ENCODE measurements around the gene CGB8. TPM values are rescaled to one million over a fixed set of nuclear protein-coding genes. Genes with fewer than 3 reads are reported as not detected.
"Not testable (repeated sequence)": the region's sequence is repeated elsewhere in the genome, so short reads cannot be mapped to it uniquely, and the experiment has no call there.

CGB8 gene
- total and polyA plus RNA-seq, 12 donors: not detected

DNA sequence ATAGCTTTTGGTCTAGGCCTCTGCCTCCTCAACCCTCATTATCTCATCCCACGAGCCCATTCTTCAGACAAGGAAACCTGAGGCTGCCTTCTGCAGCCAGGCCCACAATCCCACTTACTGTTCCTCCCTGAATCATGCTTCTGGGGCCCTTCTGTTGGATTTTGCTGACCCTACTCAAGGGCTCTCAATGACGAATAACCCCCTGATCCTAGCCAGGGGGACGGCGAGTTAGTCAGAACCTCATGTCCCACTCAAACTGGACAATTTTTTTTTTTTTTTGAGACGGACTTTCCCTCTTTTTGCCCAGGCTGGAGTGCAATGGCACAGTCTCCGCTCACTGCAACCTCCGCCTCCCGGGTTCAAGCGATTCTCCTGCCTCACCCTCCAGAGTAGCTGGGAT lies 26.8 kb downstream of the CGB8 start:
- 85 to 91% (median 87%) methylated on average over 9 of the region's 9 CpGs for WGBS, 4 donors
- H3K9me3 ChIP-seq (replicated peaks in 1 of 3): no peaks in the 10 kb centered on the region

GRCh38 chr19:49020931-49021895 lies 27.7 kb downstream of the CGB8 start:
- Histone ChIP-seq H3K4me1 (replicated peaks in 1 of 2) (peaks cover 3 to 19% of the 10 kb centered on the region in 2 donors), H3K36me3 (replicated peaks in 1 of 2) (no peaks in the 10 kb centered on the region), H3K4me3 (no peak overlapping the region), H3K27me3 (no peaks in the 10 kb centered on the region), H3K27ac (no peak overlapping the region), H3K9me3 (replicated peaks in 1 of 3) (no peaks in the 10 kb centered on the region)
- 47 to 59% (median 54%) methylated on average over 16 of the region's 16 CpGs for WGBS, 4 donors
- no peak for DNase-seq
- intact Hi-C loops (cut with DNase I): no loop called here
- TF ChIP-seq POLR2A (IDR thresholded peaks at IDR 0.05) (no peak), CTCF (IDR thresholded peaks at IDR 0.05) (no peak)

More for the DNA sequence above, 26.8 kb downstream of the CGB8 start:
- intact Hi-C loops (cut with DNase I): no loop called here
- H3K36me3 ChIP-seq (replicated peaks in 1 of 2): no peaks in the 10 kb centered on the region
- no peak for DNase-seq
- H3K4me1 ChIP-seq (replicated peaks in 1 of 2): peaks cover 3 to 19% of the 10 kb centered on the region in 2 donors
- no peak overlapping the region for H3K4me3 ChIP-seq
- TF ChIP-seq CTCF (IDR thresholded peaks at IDR 0.05): no peak
- no peak overlapping the region for H3K27ac ChIP-seq
- no peaks in the 10 kb centered on the region for H3K27me3 ChIP-seq

DNA sequence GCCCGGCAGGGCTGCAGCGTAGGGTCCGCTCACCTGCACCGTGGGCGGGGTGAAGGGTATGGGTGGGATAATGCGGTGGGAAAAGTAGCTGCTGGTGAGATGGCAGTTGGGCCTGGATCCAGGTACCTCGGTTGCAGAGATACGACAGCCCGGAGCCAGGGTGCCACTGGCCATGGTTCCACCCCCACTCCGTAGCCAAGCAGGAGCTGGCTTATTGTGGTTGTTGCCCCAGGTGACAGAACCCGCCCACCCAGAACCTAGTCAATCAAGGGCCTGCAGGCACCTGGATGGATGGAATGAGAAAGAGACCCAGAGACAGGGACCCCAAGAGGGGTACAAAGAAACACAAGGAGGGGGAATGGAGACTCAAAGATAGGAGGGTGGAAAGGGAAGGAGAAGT lies 28.6 kb downstream of the CGB8 start:
- no peak overlapping the region for H3K4me3 ChIP-seq
- no peak overlapping the region for H3K27ac ChIP-seq
- intact Hi-C loops (cut with DNase I): no loop called here
- TF ChIP-seq POLR2A (IDR thresholded peaks at IDR 0.05) (no peak), CTCF (IDR thresholded peaks at IDR 0.05) (no peak)
- no peak for DNase-seq
- 79 to 86% (median 82%) methylated on average over 6 to 11 of the region's 11 CpGs for WGBS, 4 donors
- H3K36me3 ChIP-seq (replicated peaks in 1 of 2): no peaks in the 10 kb centered on the region
- H3K27me3 ChIP-seq: no peaks in the 10 kb centered on the region
- no peaks in the 10 kb centered on the region for H3K9me3 ChIP-seq (replicated peaks in 1 of 3)
- peaks cover 3 to 19% of the 10 kb centered on the region in 2 donors for H3K4me1 ChIP-seq (replicated peaks in 1 of 2)

GRCh38 chr19:49019242-49019932 lies 29.5 kb downstream of the CGB8 start:
- TF ChIP-seq CTCF (IDR thresholded peaks at IDR 0.05) (peak in 1 of 6 experiments; percentile 21), POLR2A (IDR thresholded peaks at IDR 0.05) (no peak)
- WGBS, 4 donors: 11 to 33% (median 17%) methylated on average over 6 to 41 of the region's 41 CpGs
- Histone ChIP-seq H3K9me3 (replicated peaks in 1 of 3) (no peaks in the 10 kb centered on the region), H3K27me3 (no peaks in the 10 kb centered on the region), H3K27ac (no peak overlapping the region), H3K4me3 (peak overlapping the region in 2 of 4 donors; percentile 22 to 51), H3K36me3 (replicated peaks in 1 of 2) (no peaks in the 10 kb centered on the region), H3K4me1 (replicated peaks in 1 of 2) (peaks cover 3 to 19% of the 10 kb centered on the region in 2 donors)
- intact Hi-C loops (cut with DNase I): no loop called here
- peak; percentile 50 to 80 (median 75) for DNase-seq

- H3K27ac ChIP-seq; H3K9me3 ChIP-seq (replicated peaks in 1 of 3); H3K27me3 ChIP-seq; H3K36me3 ChIP-seq (replicated peaks in 1 of 2); intact Hi-C loops (cut with DNase I): not testable (repeated sequence)
- peak in 3 of 7 donors; percentile 33 to 57 (median 36) for DNase-seq
- Histone ChIP-seq H3K4me3 (peak overlapping the region in 2 of 4 donors; percentile 22 to 51), H3K4me1 (replicated peaks in 1 of 2) (peaks cover 3 to 19% of the 10 kb centered on the region in 2 donors)
- WGBS, 4 donors: 6 to 13% (median 10%) methylated on average over 16 to 50 of the region's 50 CpGs
Observed at GRCh38 chr19:49018388-49019241, 30.3 kb downstream of the CGB8 start.

Measured in adrenal gland (tissue), 12 donors.